Naive B cell (primary cell): Measurements from ENCODE around the gene FN1. TPM values are rescaled to one million over a fixed set of nuclear protein-coding genes. Genes with fewer than 3 reads are reported as not detected.

Experiments used
- ATAC-seq, 2 donors: fragments of 150-1000 bp; cut with Tn5 transposase; 2 replicates each; pipeline ENCODE4 v1.10.0; 2021; ENCODE audit warnings: low read depth in 2 of 2, mild to moderate bottlenecking in 2 of 2, moderate library complexity in 2 of 2
- DNase-seq: peaks from one replicate; pipeline ENCODE4 v3.0.0; 2022
- H3K27ac Mint-ChIP-seq, 6 donors: one replicate each; pipeline ENCODE4 v1.8.0; 2020 to 2022; ENCODE audit warnings: mild to moderate bottlenecking in 6 of 6, mixed read lengths in 6 of 6, moderate library complexity in 5 of 6, inconsistent platforms in 2 of 6
- H3K27me3 Mint-ChIP-seq, 3 donors: one replicate each; pipeline ENCODE4 v1.8.0; 2021 to 2022; ENCODE audit warnings: mixed read lengths in 3 of 3, mild to moderate bottlenecking in 1 of 3
- H3K36me3 Mint-ChIP-seq, 2 donors: one replicate each; pipeline ENCODE4 v1.8.0; 2020 to 2022; ENCODE audit warnings: mixed read lengths in 2 of 2, inconsistent platforms in 1 of 2, mild to moderate bottlenecking in 1 of 2
- H3K4me1 Mint-ChIP-seq, 3 donors: one replicate each; pipeline ENCODE4 v1.8.0; 2020 to 2022; ENCODE audit warnings: mixed read lengths in 3 of 3, inconsistent platforms in 1 of 3, mild to moderate bottlenecking in 1 of 3, moderate library complexity in 1 of 3
- H3K4me3 Mint-ChIP-seq, 8 donors: one replicate each; pipeline ENCODE4 v1.8.0; 2020 to 2022; ENCODE audit warnings: mild to moderate bottlenecking in 8 of 8, mixed read lengths in 8 of 8, moderate library complexity in 8 of 8, inconsistent platforms in 2 of 8
- H3K9me3 Mint-ChIP-seq, 7 donors: one replicate each; pipeline ENCODE4 v1.8.0; 2020 to 2022; ENCODE audit warnings: mixed read lengths in 7 of 7, mild to moderate bottlenecking in 5 of 7, inconsistent platforms in 2 of 7, moderate library complexity in 1 of 7
- polyA plus RNA-seq, 6 donors: library from polyadenylated mRNA; unstranded; fragments of 300-500 nt; fragmentation: Illumina TruSeq; gene quantifications; one replicate each; pipeline ENCODE4 v1.2.3, GENCODE V29; 2021; ENCODE audit warnings: low read depth in 6 of 6

FN1 gene
- polyA plus RNA-seq, 6 donors from 2014 or later = 0.53 to 2.0 (median 1.1) TPM; not detected in 1

DNA sequence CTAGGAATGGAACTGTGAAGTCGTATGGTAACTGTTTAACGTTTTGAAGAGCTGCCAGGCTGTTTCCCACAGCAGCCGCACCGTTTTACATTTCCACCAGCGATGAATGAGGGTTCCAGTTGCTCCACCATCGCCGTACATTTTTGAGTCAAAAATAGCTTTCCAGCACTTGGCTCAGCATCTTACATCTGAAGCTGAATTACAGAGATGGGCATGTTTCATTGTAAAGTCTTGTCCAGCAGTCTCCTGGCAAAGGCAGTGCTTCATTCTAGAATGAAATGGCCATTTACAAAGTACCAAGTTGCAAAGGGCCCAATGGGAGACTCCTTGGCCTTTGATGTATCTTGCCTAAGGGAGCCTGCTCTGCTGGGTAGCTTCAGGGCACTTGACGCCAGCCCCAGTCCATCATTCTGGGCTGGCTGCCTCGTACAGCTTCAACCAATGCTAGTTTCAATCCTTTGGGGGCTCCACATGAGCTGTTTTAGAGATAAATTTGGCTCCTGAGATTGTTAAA lies 78.9 kb downstream of the FN1 start:
- peaks cover 14 to 20% of the 10 kb centered on the region in 2 donors for H3K36me3 Mint-ChIP-seq
- H3K27ac Mint-ChIP-seq = no peak overlapping the region
- no peak for ATAC-seq
- H3K27me3 Mint-ChIP-seq = no peaks in the 10 kb centered on the region
- no peak for DNase-seq
- H3K9me3 Mint-ChIP-seq = no peaks in the 10 kb centered on the region
- no peak overlapping the region for H3K4me3 Mint-ChIP-seq
- H3K4me1 Mint-ChIP-seq = no peaks in the 10 kb centered on the region

DNA sequence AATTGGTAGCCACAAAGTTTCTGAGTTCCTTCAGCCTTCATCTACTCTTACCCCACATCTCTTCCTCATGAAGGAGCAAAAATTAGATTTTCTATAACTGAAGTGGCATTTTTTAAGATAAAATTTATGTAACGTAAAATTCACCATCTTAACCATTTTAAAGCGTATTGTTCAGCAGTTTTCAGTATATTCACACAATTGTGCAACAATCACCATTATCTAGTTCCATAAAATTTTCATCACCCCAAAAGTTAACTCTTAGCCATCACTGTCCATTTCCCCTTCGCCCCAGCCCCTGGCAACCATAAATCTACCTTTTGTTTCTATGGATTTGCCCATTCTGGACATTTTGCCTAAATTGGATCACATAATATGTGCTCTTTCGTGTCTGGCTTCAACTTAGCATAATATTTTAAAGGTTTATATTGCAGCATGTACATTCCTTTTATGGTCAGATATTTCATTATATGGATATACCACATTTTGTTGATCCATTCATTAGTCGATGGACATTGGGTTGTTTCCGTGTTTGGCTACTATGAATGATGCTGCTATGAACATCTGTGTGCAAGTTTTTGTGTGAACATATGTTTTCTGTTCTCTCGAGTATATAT lies 79.4 kb downstream of the FN1 start:
- H3K36me3 Mint-ChIP-seq = peaks cover 13 to 18% of the 10 kb centered on the region in 2 donors

DNA sequence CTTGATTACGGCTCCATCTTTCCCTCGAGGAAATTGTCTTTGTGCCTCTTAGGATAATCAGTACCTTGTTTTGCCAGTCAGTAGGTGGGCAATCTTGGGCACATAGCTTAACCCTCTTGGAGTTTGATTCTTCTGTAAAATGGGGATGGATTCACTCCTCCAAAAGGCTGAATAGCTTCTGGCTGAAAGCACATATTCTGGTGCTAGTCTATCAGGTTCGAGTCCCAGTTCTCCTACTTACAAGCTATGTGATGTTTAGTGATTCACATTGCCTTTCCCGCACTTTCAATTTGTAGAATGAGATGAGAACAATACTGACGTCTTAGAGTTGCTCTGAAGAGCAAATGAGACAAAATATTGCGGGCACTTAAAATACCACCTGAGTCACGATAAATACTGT lies 80.1 kb downstream of the FN1 start:
- ATAC-seq (no peak), DNase-seq (no peak)
- no peak overlapping the region for H3K4me3 Mint-ChIP-seq
- H3K36me3 Mint-ChIP-seq = peaks cover 11 to 18% of the 10 kb centered on the region in 2 donors
- H3K9me3 Mint-ChIP-seq = no peaks in the 10 kb centered on the region
- no peaks in the 10 kb centered on the region for H3K27me3 Mint-ChIP-seq
- H3K27ac Mint-ChIP-seq = no peak overlapping the region
- no peaks in the 10 kb centered on the region for H3K4me1 Mint-ChIP-seq

More for the DNA sequence above, 79.4 kb downstream of the FN1 start:
- no peak for DNase-seq
- no peak for ATAC-seq
- H3K4me1 Mint-ChIP-seq = no peaks in the 10 kb centered on the region
- H3K9me3 Mint-ChIP-seq = no peaks in the 10 kb centered on the region
- no peak overlapping the region for H3K4me3 Mint-ChIP-seq
- H3K27me3 Mint-ChIP-seq = no peaks in the 10 kb centered on the region
- H3K27ac Mint-ChIP-seq = no peak overlapping the region

DNA sequence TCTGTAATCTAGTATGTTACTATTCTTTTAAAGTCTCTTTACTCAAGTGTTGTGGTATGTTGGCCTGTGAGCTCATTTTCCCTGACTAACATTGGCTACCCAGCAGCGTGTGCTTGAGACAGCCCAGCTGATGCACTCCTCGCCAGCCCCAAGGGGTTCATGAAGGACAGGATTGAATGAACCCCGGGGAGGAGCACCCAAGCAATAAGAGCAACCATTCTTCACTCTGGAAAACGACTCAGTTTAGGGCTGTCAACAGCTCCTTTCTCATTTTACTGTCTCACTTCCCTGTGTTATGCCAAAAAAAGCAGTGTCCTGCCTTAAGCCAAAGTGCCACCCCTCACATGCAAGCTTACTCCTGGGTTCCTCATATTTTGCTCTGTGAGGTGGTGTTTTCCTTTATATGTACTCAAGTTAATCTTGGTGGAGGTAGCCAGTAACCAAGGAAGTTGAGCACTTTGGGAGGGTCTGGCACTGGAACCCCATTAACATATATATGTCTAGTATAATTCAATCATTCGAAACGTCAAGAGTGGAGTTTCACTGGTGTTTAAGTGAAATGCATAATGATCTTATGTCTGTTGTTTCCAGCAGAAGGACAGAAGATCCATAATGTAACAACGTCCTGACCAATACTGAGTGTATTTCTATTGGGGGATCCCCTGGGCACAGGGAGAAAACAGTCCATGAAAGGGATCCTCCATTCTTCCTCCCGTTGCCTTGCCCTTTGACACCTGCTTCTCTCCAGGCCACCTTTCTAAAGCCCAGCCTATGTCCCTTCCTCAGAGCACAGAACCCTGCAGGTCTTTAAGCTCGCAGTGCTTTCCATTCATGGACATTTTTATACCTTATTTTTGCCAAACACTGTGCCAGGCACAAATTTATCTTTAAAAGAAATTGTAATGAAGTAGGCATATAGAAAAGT lies 80.8 kb downstream of the FN1 start:
- Mint-ChIP-seq H3K4me3 (no peak overlapping the region), H3K9me3 (no peaks in the 10 kb centered on the region), H3K36me3 (peaks cover 11 to 23% of the 10 kb centered on the region in 2 donors), H3K4me1 (no peaks in the 10 kb centered on the region), H3K27me3 (no peaks in the 10 kb centered on the region), H3K27ac (no peak overlapping the region)
- no peak for DNase-seq
- no peak for ATAC-seq

DNA sequence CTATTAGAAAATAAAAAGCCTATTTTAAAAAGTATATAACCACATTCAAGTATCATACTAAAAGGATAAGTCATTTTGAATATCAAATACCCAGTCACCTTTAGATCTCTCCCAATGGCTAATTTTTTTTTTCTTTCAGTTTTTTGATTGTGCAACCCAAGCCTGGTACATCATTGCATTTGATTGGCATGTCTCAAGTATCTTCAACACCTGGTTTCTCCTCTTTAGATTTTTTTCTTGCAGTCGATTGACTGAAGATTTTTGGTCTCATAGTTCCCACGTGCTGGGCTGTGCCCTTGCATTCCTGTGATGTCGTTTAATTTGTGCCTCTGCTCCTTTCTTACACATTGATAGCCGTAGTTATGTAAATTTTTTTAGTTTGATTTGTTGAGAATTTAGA lies 83.3 kb downstream of the FN1 start:
- H3K9me3 Mint-ChIP-seq = no peaks in the 10 kb centered on the region
- H3K4me1 Mint-ChIP-seq = no peaks in the 10 kb centered on the region
- H3K27ac Mint-ChIP-seq = peak overlapping the region in 1 of 6 donors; percentile 7
- no peak for DNase-seq
- peaks cover 23 to 24% of the 10 kb centered on the region in 2 donors for H3K36me3 Mint-ChIP-seq
- ATAC-seq = no peak
- H3K4me3 Mint-ChIP-seq = no peak overlapping the region
- no peaks in the 10 kb centered on the region for H3K27me3 Mint-ChIP-seq

DNA sequence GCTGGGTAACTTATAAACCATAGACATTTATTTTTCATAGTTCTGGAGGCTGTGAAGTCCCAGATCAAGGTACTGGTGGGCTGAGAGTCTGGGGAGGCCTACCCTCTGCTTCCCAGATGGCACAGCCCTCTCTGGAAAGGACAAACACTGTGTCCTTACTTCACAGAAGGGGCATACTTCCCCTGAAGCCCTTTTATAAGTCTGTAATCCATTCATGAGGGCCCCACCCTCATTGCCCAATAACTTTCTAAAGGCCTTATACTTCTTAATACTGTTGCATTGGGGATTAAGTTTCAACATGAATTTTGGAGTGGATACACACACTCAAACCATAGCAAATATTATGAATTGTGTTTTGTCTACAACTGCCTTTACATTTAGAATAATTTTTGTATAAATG lies 88.0 kb downstream of the FN1 start:
- H3K36me3 Mint-ChIP-seq = peaks cover 18 to 51% of the 10 kb centered on the region in 2 donors
- no peaks in the 10 kb centered on the region for H3K9me3 Mint-ChIP-seq

DNA sequence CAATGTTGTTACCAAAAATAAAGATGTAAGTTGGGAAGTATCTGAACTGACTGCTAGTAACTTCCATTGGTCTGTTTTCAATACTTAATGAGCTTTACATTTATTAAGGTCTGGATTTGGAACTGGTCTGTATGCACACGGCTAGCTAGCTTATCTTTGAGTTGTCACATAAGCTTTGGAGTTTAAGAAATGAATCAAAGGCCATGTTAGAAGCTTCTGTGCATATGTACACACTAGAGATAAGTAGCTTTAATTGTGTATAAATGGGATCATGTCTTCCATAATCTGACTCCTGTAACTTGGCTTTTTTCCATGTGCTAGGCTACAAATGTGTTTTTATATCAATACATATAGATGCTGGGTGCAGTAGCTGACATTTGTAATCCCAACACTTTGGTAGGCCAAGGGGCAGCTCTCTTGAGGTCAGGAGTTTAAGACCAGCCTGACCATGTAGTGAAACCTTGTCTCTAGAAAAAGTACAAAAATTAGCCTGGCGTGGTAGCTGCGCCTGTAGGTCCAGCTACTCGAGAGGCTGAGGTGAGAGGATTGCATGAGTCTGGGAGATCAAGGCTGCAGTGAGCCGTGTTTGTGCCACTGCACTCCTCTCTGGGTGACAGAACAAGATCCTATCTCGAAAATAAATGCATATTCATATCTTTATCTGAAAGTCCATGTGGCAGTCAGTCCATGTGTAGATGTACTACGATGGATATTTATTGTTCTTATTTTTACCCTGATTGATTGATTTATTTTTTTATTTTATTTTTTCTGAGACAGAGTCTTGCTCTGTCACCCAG lies 96.8 kb downstream of the FN1 start:
- no peaks in the 10 kb centered on the region for H3K27me3 Mint-ChIP-seq
- ATAC-seq = no peak
- H3K4me1 Mint-ChIP-seq = no peaks in the 10 kb centered on the region
- DNase-seq = no peak
- no peaks in the 10 kb centered on the region for H3K9me3 Mint-ChIP-seq
- H3K27ac Mint-ChIP-seq = no peak overlapping the region
- H3K36me3 Mint-ChIP-seq = peaks cover 31 to 32% of the 10 kb centered on the region in 2 donors
- no peak overlapping the region for H3K4me3 Mint-ChIP-seq

More for the DNA sequence above, 88.0 kb downstream of the FN1 start:
- Mint-ChIP-seq H3K27ac (no peak overlapping the region), H3K27me3 (no peaks in the 10 kb centered on the region), H3K4me1 (no peaks in the 10 kb centered on the region), H3K4me3 (no peak overlapping the region)
- DNase-seq = no peak
- ATAC-seq = no peak

DNA sequence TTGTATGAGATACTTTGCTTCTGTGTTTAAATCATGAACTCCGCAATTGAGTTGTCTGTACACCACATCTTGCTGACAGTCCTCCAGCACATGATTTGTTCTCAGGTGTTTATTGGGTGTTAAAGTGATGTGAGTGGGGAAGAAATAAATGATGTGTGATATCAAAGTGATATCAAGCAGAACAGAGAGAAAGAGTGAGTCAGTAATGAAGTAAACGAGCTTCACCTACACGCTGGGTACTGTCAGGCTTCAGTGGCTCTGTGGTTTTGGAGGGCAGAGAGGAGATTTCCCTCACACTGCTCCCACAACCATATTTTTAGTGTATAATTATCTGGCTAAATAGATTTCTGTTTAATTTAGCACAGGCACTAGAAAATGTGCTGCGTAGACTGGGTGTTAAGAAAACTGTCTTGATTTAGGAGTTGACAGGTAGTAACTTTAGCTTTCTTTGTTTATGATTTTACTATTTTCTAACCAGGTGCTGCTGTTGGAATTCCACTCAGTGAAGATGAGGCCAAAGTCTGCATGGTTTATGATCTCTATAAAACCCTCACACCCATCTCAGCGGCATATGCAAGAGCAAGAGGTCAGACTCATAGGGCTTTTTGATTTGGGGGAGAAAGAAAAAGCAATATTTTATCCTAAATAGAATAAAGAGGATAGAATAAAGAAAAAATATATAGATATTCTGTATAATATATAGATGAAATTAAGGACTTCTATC lies 102.8 kb downstream of the FN1 start:
- peak; percentile 82 to 85 for ATAC-seq
- Mint-ChIP-seq H3K36me3 (peaks cover 38 to 54% of the 10 kb centered on the region in 2 donors), H3K27me3 (no peaks in the 10 kb centered on the region), H3K4me3 (peak overlapping the region in 1 of 8 donors; percentile 69), H3K9me3 (no peaks in the 10 kb centered on the region), H3K27ac (peak overlapping the region in 5 of 6 donors; percentile 0 to 94 (median 60)), H3K4me1 (peaks cover 13 to 20% (median 18%) of the 10 kb centered on the region in 3 donors)
- DNase-seq = no peak

DNA sequence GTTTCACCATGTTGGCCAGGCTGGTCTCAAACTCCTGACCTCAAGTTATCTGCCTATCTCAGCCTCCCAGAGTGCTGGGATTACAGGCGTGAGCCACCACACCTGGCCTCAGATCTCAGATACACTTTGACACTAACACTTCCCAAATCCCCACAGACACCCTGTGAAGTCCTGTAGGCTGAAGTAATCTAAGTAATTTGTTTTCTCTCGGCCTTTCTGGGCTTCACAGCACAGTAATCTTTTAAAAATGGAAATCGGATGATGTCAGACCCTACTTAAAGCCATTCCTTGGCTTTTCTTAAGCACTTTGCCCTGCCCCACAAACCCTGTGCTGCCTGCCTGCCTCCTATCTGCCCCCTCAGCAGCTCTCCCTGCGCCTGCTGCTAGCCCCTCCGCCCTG lies 107.8 kb downstream of the FN1 start:
- Mint-ChIP-seq H3K27me3 (no peaks in the 10 kb centered on the region), H3K4me1 (peaks cover 14 to 26% (median 24%) of the 10 kb centered on the region in 3 donors), H3K36me3 (peaks cover 24 to 46% of the 10 kb centered on the region in 2 donors), H3K27ac (peak overlapping the region in 2 of 6 donors; percentile 40 to 90), H3K4me3 (no peak overlapping the region), H3K9me3 (no peaks in the 10 kb centered on the region)
- no peak for DNase-seq
- no peak for ATAC-seq

DNA sequence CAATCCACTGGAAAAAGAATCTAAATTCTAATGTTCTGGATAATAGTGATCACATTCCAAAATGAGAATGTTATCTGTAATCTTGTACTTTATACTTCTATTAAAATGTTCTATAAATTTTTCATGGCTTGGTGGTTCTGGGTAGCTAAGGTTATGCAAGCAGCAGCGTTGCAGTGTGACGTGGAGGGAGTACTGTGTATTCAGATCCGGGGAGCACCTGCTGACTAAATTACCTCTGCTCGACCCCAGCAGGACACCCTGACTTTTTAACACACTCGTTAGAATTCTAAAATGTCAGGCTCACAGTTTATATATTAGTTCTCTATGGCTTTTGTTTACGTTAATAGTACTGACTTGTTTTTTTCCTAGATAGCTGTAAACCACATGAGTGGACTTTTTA lies 111.1 kb downstream of the FN1 start:
- Mint-ChIP-seq H3K9me3 (no peaks in the 10 kb centered on the region), H3K4me1 (peaks cover 3 to 22% (median 20%) of the 10 kb centered on the region in 3 donors), H3K27ac (peak overlapping the region in 3 of 6 donors; percentile 10 to 81 (median 25)), H3K27me3 (no peaks in the 10 kb centered on the region), H3K4me3 (no peak overlapping the region), H3K36me3 (peaks cover 22 to 51% of the 10 kb centered on the region in 2 donors)
- no peak for ATAC-seq
- no peak for DNase-seq

DNA sequence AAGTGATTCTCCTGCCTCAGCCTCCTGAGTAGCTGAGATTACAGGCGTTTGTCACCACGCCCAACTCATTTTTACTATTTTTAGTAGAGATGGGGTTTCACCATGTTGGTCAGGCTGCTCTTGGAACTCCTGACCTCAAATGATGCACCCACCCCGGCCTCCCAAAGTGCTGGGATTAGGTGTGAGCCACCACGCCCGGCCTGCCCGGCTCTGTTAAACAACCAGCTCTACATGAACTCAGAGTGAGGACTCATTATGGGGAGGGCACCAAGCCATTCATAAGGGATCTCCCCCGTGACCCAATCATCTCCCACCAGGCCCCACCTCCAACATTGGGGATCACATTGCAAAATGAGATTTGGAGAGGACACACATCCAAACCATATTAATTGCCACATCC lies 115.2 kb downstream of the FN1 start:
- no peaks in the 10 kb centered on the region for H3K27me3 Mint-ChIP-seq

DNA sequence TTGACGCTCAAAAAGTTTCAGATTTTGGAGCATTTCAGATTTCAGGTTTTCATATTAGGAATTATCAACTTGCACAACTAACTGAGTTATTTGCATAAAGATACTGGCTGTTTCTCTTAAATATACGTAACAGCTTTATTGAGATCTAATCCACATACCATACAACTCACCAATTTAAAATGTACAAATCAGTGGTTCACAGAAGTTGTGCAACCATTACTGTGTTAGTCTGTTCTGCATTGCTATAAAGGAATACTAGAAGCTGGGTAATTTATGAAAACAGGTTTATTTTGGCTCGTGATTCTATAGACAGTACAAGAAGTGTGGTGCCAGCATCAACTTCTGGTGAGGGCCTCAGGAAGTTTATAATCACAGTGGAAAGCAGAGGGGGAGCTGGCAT lies 115.8 kb downstream of the FN1 start:
- H3K9me3 Mint-ChIP-seq = no peaks in the 10 kb centered on the region
- peak overlapping the region in 1 of 6 donors; percentile 14 for H3K27ac Mint-ChIP-seq
- DNase-seq = no peak
- peaks cover 21 to 24% of the 10 kb centered on the region in 2 donors for H3K36me3 Mint-ChIP-seq
- H3K4me3 Mint-ChIP-seq = no peak overlapping the region
- H3K27me3 Mint-ChIP-seq = no peaks in the 10 kb centered on the region
- H3K4me1 Mint-ChIP-seq = peaks cover 9 to 17% (median 17%) of the 10 kb centered on the region in 3 donors
- no peak for ATAC-seq

More for the DNA sequence above, 115.2 kb downstream of the FN1 start:
- no peak for DNase-seq
- H3K4me3 Mint-ChIP-seq = no peak overlapping the region
- ATAC-seq = no peak
- no peaks in the 10 kb centered on the region for H3K9me3 Mint-ChIP-seq
- peaks cover 20 to 25% of the 10 kb centered on the region in 2 donors for H3K36me3 Mint-ChIP-seq
- H3K4me1 Mint-ChIP-seq = peaks cover 8 to 17% (median 17%) of the 10 kb centered on the region in 3 donors
- peak overlapping the region in 1 of 6 donors; percentile 26 for H3K27ac Mint-ChIP-seq
